NCI-H187 (cell line): Measurements from ENCODE around the gene LENG1.

Source experiments
- DNase-seq, 2 experiments: peaks; one replicate each; lab custom pipeline; 2025; lab: John Stamatoyannopoulos, UW

Gene LENG1

DNA sequence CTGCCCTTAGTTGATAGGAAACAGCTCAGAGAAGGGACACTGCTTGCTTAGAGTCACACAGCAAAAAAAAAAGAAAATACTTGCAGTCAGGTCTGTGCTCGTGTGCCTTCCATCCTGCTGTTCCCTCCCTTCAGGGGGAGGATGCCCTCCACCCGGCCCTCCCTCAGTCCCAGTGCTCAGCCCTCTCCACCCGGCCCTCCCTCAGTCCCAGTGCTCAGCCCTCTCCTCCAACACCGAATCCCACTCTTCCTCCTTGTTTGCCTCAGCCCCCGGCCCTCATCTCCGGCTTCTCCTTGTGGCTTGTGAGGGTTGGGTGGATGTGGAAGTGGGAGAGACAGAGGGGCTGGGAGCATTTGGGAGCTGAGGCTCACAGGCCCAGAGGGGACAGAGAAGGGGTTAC lies 49.9 kb downstream of the LENG1 start:
- no peak for DNase-seq

DNA sequence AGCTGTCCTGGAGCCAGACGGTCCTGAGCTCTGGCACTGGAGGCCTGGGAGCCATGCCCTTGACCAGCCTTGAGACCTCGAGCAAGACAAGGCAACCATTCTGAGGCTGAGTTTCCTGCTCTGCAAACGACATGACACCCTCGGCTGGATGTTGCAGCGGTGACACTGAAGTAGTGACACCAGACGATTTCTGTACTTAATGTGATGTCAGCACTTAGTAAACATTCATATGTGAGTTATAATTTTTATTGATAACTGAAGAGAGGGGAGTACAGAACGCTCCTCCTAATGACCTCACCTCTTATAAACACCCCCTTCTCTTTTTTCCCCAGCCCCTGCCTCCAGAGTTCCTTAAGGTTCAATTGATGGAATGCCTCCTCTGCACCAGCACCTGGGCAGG lies 51.0 kb downstream of the LENG1 start:
- no peak for DNase-seq

DNA sequence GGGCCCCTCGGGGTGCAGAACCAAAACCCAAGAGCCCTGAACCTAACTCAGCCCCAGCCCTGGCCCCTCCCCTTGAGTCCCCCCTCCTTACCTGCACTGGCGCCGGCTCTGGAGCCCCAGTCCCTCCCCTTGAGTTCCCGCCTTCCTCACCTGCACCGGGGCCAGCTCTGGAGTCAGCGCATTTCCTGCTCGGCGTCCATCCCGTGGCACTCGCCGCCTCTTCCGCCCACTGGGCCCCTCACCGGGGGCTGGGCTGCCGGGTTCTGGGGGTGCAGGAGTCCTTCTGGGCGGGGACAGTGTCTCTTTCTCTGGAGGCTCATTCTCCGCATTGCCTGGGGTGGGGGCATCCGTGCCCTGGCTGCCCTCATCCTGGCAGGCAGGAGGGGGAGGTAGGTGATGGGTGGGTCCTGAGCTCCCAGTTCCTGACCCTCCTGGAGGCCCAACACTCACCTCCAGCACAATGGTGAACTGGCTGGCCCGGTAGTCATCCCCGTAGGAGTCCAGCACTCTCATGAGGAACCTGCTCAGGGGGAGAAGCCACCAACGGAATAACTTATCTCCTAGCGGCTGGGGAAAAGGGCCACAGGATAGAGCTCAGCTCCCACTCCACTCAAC lies 51.5 kb downstream of the LENG1 start:
- no peak for DNase-seq

DNA sequence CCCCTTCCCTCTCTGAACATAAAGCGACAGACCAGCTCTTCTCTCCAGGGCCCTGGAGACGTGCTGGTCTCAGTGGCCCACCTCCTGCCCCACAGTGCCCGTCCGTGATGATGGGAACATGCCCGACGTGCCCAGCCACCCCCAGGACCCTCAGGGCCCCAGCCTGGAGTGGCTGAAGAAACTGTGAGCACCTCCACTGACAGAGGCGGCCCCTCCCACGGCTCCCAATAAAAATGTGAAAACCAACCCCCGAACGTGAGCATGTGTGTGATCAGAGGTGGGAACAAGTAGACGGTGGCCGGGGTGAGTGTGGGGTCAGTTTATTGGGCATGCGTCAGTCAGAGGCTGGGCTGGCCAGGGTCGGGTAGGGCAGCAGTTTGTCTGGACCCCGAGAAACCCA lies 52.8 kb downstream of the LENG1 start:
- no peak for DNase-seq

DNA sequence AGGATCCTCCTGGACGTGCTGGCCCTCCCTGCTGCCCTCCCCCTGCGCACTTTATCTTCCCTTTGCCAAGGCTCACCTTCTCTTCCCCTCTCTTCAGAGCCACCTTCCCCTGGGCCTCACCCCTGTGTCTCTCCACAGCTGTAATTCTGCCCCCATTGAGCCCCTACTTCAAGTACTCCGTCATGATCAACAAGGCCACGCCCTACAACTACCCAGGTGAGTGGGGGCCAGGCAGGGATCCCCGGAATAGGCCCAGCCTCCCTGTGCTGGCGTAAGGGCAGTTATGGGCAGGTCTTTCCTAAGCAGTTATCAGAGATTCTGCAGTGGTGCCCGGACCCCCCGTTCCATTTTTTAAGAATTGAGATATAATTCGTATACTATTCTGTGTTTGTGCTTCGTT lies 53.7 kb downstream of the LENG1 start:
- no peak for DNase-seq
